ENCODE data around the gene ADGRG2.

DNA sequence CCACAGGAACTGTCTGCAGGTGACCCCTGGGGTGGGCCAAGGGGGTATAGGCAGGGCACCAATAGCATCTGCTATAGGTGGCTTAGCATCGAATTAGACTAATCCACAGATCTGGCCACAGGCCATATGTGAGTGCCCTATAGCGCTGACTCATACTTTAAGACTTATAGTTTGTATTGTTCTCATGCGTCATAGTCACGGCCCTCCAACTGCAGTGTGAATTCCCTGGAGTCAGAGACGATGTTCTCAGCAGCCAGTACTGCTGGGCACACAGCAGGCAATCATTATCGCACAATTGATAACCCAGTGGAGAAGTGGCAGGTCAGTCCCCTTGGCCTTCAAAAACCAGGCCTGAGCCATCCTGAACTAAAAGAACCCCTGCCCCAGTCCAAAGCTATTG, 58.1 kb downstream of the ADGRG2 start:
- TF ChIP-seq, protein P1, sequence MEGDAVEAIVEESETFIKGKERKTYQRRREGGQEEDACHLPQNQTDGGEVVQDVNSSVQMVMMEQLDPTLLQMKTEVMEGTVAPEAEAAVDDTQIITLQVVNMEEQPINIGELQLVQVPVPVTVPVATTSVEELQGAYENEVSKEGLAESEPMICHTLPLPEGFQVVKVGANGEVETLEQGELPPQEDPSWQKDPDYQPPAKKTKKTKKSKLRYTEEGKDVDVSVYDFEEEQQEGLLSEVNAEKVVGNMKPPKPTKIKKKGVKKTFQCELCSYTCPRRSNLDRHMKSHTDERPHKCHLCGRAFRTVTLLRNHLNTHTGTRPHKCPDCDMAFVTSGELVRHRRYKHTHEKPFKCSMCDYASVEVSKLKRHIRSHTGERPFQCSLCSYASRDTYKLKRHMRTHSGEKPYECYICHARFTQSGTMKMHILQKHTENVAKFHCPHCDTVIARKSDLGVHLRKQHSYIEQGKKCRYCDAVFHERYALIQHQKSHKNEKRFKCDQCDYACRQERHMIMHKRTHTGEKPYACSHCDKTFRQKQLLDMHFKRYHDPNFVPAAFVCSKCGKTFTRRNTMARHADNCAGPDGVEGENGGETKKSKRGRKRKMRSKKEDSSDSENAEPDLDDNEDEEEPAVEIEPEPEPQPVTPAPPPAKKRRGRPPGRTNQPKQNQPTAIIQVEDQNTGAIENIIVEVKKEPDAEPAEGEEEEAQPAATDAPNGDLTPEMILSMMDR (IDR thresholded peaks at IDR 0.05; ENCODE audit: poor library complexity, severe bottlenecking), result no peak
- no peak for TF ChIP-seq RAD21 (conservative IDR thresholded peaks at IDR 0.05)
- TF ChIP-seq, protein P2, sequence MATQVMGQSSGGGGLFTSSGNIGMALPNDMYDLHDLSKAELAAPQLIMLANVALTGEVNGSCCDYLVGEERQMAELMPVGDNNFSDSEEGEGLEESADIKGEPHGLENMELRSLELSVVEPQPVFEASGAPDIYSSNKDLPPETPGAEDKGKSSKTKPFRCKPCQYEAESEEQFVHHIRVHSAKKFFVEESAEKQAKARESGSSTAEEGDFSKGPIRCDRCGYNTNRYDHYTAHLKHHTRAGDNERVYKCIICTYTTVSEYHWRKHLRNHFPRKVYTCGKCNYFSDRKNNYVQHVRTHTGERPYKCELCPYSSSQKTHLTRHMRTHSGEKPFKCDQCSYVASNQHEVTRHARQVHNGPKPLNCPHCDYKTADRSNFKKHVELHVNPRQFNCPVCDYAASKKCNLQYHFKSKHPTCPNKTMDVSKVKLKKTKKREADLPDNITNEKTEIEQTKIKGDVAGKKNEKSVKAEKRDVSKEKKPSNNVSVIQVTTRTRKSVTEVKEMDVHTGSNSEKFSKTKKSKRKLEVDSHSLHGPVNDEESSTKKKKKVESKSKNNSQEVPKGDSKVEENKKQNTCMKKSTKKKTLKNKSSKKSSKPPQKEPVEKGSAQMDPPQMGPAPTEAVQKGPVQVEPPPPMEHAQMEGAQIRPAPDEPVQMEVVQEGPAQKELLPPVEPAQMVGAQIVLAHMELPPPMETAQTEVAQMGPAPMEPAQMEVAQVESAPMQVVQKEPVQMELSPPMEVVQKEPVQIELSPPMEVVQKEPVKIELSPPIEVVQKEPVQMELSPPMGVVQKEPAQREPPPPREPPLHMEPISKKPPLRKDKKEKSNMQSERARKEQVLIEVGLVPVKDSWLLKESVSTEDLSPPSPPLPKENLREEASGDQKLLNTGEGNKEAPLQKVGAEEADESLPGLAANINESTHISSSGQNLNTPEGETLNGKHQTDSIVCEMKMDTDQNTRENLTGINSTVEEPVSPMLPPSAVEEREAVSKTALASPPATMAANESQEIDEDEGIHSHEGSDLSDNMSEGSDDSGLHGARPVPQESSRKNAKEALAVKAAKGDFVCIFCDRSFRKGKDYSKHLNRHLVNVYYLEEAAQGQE (IDR thresholded peaks at IDR 0.05; ENCODE audit: borderline replicate concordance), result no peak
